SKM-1 (cell line): ENCODE data around the gene DPP6.

ENCODE experiments used
- DNase-seq: peaks from one replicate; lab custom pipeline; 2025; ENCODE audit not compliant: unreplicated experiment; lab: John Stamatoyannopoulos, UW

DPP6 gene

DNA sequence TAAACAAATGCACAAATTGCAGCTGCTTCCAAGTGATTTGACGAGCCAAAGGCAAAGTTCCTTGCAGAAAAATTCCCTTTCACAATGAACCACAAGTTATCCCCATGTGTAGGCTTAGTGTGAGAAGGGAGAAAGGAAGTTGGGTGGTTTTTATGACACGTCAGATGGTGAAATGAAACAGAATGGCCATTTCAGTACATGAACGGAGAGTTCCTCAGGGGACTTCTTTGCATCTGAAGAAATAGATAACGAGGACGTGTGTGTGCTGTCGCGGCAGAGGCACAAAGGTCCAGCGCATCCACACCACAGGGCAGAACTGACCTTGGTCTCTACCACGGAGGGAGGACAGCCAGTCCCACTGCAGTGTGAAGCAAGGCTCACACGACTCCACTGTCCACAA is 814.9 kb downstream of the DPP6 start:
- no peak for DNase-seq

DNA sequence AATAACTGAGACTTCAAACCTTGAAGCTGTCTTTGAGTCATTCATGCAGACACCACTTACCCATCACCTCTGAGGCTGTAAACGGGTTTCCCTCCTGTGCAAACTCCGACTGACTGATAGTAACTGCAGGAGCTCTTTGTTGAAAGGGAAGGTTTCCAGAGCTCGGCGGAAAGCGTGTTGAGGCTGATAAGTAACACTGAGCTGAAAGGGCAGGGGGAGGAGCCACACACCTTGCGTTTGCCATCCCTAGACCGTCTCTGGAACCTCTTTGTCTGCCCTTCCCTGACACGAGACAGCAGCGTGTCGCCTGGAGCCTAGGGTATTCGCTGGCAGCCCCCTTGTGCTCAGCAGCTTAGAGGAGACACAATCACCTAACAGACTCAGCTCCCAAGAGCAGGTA is 816.7 kb downstream of the DPP6 start:
- no peak for DNase-seq

DNA sequence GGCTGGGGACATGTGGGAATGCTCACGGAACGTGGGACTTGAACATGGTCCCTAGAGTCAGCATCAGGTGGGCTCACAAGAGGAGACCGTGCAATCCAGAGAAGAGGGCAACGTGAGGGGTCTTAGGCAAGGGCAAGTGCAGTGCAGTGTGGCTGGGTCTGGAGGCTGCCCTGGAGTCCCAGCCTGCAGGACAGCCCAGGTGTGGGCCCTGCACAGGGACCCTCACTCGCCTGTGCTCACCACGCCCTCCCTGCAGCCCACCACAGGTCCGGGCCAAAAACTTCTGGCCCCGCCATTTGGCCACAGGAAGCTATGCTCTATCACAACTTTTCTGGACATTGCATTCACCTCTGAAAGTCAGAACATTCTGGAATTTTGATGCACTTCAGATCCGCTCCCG is 817.2 kb downstream of the DPP6 start:
- no peak for DNase-seq

DNA sequence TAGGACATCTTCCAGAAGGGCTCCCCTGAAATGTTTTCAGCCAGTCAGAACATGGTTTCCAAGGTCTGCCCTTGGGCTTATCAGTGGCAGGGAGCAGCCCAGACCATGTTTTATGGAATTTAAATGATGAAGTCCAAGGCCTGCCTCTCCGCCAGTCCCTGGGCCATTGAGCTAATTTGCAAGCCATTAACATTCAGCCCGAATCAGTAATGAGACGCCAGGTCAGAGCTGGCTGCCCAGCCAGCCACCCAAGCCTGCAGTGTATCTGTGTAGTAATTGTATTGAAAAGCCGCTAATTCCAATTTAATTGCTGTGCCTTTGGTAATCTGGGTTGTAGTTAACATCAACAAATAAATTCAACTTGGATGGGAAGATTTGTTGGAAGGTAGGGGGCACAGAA is 819.3 kb downstream of the DPP6 start:
- DNase-seq: no peak

DNA sequence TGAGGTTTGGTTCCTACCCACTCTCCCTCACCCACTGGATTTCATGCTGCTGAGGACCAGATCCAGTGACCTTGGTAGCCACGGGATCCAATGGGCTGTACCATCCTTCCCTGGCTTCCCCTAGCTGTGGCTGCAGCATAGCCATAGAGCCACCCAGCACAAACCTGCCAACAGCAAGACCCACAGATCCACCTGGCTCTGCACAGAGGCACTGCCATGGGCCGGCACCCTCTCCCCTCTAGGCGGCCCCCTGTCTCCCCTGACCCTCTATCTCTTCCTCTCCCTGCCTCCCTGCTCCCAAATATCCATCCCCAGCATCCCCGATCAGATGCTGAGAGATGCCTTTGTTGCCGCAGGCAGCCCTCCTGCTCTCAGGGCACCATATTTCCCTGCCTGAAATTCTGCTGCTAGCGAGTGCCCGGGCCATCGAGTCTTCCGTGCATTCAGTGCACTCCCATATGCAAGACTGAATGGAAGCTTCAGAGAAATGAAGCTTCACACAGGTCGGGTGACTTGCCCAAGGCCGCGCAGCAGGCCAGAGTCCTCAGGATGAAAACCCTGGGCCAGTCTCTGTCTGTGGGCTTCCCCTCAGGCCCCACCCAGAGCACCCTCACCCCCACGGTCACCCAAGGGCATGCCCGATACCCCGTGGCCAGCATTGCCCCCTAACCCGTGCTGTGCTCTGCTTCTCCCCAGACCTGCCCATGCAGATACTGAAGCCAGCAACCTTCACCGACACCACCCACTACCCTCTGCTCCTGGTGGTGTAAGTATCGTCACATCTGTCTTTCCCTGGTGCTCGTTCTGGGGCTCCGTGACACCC is 819.9 kb downstream of the DPP6 start:
- no peak for DNase-seq

DNA sequence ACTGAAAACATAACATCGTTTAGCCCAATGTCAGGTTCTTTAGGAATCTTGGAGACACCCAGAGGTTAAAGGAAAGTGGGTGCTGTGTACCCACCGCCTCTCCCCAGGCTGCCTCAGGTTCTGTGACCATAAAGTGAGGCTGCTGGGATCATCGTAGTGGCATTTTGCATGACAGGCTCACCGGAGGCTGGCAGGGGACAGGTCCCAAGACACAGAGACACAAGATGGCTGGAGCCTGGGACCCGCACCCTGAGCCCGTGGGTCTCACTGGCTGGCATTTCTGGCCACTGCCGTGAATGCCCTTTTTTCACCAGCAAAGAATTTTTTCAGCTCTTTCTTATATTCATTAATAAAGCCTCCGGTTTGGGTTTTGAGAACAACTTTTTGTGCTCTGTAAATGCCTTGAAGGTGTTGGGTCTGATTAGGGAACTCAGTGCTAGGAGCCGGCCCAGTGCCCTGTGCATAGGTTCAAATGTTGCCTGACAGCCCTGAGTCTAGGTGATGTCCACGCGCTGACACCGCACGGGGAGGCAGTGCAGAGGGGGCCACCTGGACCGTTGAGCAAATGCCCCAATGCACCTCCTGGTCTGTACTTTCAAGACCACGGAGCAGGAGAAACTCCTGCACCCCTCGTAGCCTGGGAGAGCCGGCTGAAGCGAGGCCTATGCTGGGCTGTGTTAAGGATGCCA is 820.8 kb downstream of the DPP6 start:
- no peak for DNase-seq

DNA sequence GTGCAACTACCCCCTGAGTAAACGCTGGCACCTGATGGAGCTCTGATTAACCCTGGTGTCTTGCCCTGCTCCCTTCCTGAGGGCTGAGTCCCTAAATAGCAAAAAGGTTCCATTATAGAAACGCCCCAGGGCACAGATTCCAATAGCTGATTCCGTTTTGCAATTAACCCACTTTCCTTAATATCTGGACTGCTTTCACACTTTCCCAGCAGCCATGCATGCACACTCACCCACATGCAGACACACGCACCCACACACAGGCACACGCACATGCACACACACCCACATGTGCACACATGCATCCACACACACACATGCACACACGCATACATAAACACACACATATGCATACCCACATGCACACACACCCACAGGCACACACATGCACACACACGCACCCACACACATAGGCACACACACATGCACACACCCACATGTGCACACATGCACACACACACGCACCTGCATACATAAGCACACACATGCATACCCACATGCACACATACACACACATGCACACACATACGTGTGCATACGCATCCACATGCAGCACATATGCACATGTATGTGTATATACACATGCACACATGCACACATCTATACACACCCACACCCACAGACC is 821.4 kb downstream of the DPP6 start:
- DNase-seq: no peak

DNA sequence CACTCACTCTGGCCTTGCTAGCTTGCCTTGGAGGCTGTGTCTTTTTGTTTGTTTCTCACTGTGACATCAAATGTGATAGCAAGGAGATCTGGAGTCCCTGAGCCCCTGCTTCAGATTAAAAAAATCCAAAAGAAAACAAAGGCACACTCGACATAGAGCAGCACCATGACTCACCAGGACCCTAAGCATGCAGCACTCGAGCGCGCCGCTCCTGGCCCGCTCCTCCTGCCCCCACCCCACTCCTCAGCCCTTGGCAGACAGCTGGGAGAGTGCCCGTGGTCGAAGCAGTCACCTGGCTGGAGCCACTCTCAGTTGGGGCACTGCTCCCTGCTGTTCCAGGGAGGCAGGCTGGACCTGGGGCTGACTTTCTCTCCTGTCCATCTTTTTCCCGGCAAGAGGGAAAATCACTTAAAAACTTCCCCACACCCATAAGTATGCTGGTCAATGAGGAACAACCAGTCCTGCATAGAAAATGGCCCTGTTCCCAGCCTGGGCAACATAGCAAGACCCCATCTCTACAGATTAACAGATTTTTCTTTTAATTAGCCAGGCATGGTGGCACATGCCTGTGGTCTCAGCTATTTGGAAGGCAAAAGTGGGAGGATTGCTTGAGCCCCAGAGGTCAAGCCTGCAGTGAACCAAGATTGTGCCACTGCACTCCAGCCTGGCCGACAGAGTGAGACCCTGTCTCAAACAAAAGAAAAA is 822.4 kb downstream of the DPP6 start:
- DNase-seq: no peak

DNA sequence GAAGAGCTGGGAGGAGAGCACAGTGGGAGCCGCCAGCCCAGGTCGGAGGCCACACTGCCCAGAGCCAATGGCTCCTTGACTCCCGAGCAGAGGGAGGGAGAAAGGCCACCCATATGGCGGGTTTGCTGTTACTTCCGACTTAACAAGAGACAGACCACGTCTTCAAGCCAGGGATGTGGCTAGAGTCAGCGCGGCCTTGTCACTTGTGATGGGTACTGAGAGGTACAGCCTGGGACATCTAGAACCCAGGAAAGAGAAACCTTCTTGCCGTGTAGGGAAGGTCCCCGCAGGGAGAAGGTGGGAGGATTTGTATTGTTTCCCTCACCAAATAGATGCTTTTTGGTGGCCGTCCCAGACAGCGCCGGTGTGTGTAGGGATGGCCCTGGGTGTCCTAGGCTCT is 823.1 kb downstream of the DPP6 start:
- DNase-seq: no peak

DNA sequence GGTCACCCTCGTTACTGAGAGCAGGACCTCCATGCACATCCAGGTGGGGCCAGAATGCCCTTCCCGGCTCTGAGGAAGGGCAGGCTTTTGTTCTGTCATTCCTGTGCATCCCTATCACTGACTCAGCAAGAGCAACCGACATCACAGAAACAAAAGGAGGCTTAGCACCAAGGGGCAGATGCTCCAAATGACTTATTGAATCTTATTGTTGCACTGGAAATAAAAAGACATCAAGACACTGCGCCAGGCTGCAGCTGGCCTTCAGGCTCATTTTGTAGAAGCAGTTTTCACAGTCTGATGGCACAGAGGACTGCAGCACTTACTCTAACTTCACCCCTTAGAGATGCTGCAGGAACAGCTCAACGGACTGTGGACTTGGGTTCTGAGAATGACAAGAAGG is 824.3 kb downstream of the DPP6 start:
- no peak for DNase-seq

DNA sequence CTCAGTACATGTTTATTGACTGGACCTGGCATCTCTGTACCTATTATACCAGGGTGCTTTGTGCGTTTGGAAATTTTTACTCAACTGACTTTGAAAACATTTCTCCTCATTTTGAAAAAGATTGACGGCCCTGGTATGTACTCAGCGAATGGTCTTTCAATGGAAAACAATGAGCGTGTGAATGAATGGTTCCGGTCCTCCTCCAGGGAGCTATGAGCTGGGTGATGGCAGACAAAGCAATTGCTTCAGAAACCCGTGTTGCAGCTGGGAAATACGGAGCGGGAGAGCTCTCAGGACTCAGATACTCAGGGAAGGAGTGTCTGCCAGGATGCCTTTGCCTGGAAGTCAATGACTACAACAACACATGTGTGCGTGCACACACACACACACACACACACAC is 824.8 kb downstream of the DPP6 start:
- no peak for DNase-seq

DNA sequence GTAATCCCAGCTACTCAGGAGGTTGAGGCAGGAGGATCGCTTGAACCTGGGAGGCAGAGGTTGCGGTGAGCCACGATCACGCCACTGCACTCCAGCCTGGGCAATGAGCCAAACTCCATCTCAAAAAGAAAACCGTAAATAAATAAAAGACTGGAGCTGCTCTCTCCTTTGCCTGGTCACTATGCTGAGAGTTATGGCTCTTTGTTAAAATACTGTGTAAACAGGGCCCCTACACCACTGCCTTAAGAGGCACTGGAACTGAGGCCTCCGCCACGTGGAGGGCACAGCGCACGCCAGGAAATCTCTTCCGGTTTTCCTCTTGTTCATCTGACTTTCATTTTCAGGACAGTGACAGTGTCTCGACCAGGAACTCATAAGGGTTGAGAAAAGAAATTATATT is 827.4 kb downstream of the DPP6 start:
- DNase-seq: no peak

DNA sequence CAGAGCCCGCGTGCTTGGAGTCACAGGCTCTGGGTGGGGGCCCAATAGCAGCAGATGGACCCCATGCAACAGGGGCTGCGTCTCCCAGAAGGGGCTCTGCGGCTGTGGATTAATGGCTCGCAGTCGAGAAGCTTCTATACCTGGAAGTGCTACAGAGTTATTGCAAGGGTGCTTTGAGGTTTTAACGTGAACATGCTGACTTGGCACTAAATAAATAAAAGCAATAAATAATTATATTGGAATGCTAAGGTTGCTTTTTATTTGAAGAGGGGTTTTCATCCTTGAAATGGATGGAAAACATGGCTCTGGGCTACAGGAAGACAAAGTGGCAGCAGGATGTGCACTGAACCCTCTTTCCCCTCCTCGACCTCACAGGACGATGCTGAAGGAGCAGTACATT is 828.3 kb downstream of the DPP6 start:
- DNase-seq: no peak

DNA sequence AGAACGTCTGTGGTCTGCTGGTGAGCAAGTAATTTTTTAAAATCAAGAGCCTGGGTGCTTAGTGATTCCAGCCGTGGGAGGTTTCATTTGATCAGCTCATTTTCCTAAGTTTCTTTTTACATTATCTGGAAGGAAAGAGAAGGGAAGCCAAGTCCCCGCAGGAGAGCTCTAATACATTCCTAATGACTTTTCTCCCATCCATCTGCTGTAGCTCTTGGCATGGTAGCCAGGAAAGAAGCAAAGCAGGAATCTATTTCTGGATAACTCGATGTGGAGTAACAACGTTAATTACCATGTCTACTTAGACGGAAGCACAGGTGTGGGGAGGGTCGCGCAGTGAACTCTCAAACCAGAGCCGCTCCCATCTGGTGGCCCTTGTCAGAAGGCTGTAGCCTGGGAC is 828.8 kb downstream of the DPP6 start:
- DNase-seq: no peak

DNA sequence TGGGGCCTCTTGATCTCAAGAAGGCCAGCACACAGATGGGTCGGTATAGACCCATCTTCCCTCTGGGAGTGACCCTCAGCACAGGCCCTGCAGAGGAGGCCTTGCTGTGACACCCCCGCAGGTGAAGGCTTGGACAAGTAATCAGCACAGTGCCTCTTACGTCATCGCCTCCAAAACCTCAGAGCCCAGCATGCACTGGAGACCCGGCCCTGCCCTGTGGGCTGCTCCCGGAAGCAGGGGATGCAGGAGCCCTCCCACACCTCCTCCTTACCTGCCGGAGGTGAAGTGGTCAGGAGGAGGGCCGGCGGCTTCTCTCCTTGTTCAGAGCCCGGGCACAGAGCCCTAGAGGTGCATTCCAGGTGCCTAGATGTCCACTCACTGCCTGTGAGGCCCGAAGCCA is 829.3 kb downstream of the DPP6 start:
- DNase-seq: no peak

DNA sequence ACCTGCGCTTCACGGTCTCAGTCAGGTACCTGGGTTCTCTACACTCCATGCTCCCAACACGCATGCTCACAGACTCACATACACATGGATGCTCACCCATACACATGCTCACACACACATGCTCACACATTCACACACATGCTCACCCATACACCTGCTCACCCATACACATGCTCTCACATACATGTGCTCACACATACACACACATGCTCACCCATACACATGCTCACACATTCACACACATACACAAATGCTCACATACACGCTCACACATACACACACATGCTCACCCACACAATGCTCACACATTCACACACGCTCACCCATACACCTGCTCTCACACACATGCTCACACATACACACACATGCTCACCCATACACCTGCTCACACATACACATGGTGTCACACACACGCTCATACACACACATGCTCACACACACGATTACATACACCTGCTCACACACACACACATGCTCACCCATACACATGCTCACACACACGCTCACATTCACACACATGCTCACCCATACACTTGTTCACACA is 830.8 kb downstream of the DPP6 start:
- DNase-seq: no peak

DNA sequence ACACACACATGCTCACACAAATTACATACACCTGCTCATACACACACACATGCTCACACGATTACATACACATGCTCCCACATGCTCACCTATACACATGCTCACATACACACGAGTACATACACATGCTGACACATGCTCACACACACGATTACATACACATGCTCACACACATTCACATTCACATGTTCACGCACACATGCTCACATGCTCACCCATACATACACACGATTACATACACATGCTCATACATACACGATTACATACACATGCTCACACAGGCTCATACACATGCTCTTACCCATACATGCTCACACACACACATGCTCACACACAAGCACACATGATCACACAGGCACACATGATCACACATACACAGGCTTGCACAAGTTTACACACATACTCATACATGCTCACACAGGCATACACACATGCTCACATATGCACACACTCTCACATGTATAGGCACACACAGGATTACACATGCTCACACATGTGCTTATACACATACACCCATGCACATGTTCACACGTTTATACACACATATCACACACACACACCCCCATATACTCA is 832.2 kb downstream of the DPP6 start:
- DNase-seq: no peak

DNA sequence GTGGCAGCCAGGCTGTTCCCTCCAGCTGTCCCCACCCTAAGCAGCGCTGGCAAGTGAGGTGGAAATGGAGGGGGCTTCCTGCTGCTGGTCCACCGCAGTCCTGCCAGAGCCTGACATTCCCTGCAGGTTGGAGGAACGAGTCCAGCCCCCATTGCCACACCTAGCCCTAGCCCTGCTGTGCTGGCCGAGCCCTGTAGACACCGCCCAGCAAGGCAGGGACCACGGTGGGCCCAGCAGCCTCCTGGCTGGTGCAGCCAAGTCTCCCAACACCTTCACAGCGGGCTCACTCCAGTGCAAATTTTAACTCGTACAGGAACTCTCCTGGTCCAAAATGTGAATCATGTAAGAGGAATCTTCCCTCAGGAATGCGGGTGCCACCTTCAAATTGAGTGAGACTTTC is 834.4 kb downstream of the DPP6 start:
- DNase-seq: no peak

DNA sequence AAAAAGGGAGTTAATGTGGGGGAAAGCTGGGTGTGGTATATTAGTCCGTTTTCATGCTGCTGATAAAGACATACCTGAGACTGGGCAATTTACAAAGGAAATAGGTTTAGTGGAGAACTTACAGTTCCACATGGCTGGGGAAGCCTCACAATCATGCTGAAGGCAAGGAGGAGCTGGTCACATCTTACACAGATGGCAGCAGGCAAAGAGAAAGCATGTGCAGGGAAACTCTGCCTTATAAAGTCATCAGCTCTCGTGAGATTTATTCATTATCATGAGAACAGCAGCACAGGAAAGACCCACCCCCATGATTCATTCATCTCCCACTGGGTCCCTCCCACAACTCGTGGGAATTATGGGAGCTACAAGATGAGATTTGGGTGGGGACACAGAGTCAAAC is 836.5 kb downstream of the DPP6 start:
- no peak for DNase-seq

DNA sequence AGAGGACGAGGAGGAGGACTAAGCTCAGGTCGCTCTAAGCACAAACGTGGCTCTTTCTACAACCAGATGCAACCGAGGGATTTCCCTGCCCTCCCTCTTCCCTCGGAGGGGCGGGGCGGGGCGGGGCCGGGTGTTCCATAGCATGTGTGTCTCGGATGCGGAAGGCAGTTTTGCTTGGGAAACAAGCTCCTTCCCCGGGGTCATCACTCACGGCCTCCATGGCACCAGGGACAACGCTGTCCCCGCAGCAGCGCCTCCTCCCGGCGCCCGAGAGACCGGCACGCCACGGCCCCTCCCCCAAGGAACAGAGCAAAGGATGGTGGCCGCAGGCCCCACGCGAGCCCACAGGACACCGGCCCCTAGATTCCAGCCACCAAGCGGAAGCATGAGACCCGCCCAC is 840.3 kb downstream of the DPP6 start:
- no peak for DNase-seq

DNA sequence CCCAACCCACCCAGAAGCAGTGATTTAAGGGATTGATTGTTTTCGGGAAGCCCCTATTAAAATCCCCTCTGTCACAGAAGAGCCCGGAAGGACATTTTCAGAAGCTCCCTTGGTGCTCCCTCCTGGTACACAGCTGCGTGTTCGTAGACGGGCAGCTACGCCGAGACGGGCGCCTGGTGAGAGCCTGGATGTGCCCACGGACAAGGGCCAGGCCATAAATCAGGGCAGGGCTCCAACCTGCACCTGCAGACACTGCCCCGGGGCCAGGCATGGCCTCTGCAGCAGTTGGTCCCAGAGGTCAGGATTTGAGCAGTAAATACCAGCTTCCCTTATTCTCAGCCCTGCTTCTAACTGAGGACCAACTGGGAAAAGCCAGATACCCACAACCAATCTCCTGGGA is 843.9 kb downstream of the DPP6 start:
- DNase-seq: no peak
